HepG2 (cell line): ENCODE results near the gene FMNL2. TPM values are rescaled to one million over a fixed set of nuclear protein-coding genes. Genes with fewer than 3 reads are reported as not detected.

Experiments
- CAMTA2 ChIP-seq: sonication (generic); formaldehyde crosslinking; IDR thresholded peaks from 2 replicates; pipeline ENCODE4 v1.4.0; 2020; ENCODE audit warnings: mild to moderate bottlenecking, missing genetic modification reagents, borderline replicate concordance
- EHMT2 ChIP-seq: fragments of 200-600 bp; sonication (generic); IDR thresholded peaks from 2 replicates; pipeline ENCODE4 v1.7.0; 2017; ENCODE audit warnings: antibody characterized with exemption, low read depth, low read length, borderline replicate concordance
- EP300 ChIP-seq, 3 experiments: sonication (generic) in 1 of 3; formaldehyde crosslinking in 1 of 3; IDR thresholded peaks; 2 replicates each; pipeline versions ENCODE4 v1.5.1 to v1.6.1; 2011 to 2020; ENCODE audit warnings: low read depth in 2 of 3, low read length in 2 of 3, borderline replicate concordance in 1 of 3, improper control_type of control experiment in 1 of 3, mild to moderate bottlenecking in 1 of 3, missing genetic modification reagents in 1 of 3, moderate library complexity in 1 of 3
- FOXP4 ChIP-seq: sonication (generic); formaldehyde crosslinking; IDR thresholded peaks from 2 replicates; pipeline ENCODE4 v1.4.0; 2020; ENCODE audit warnings: missing genetic modification reagents
- NR2F2 ChIP-seq: IDR thresholded peaks from 2 replicates; pipeline ENCODE4 v1.6.1; 2012; ENCODE audit warnings: low read depth, inconsistent platforms, borderline replicate concordance
- POLR2AphosphoS5 ChIP-seq: IDR thresholded peaks from 2 replicates; pipeline ENCODE4 v1.6.1; 2012; ENCODE audit warnings: low read depth, low read length
- RNF219 ChIP-seq: sonication (generic); formaldehyde crosslinking; IDR thresholded peaks from 2 replicates; pipeline ENCODE4 v1.5.0; 2020; ENCODE audit warnings: mild to moderate bottlenecking, missing genetic modification reagents
- SPEN ChIP-seq: sonication (generic); formaldehyde crosslinking; IDR thresholded peaks from 2 replicates; pipeline ENCODE4 v1.5.1; 2020; ENCODE audit warnings: low read depth, mild to moderate bottlenecking, missing genetic modification reagents
- YEATS2 ChIP-seq: sonication (generic); formaldehyde crosslinking; IDR thresholded peaks from 2 replicates; pipeline ENCODE4 v1.4.0; 2020; ENCODE audit warnings: missing genetic modification reagents, borderline replicate concordance
- ZNF431 ChIP-seq: sonication (generic); formaldehyde crosslinking; IDR thresholded peaks from 2 replicates; pipeline ENCODE4 v1.9.0; 2022; ENCODE audit warnings: missing genetic modification reagents, low read depth, mild to moderate bottlenecking, borderline replicate concordance
- ZNF580 ChIP-seq: IDR thresholded peaks from 2 replicates; pipeline ENCODE4 v1.6.1; 2016; ENCODE audit warnings: low read depth, borderline replicate concordance
- ZNF607 ChIP-seq: sonication (generic); formaldehyde crosslinking; IDR thresholded peaks from 2 replicates; pipeline ENCODE4 v1.5.1; 2020; ENCODE audit warnings: missing genetic modification reagents, mild to moderate bottlenecking, borderline replicate concordance
- ZNF7 ChIP-seq: IDR thresholded peaks from 2 replicates; pipeline ENCODE4 v1.6.1; 2016; ENCODE audit warnings: missing biosample characterization, missing genetic modification reagents
- polyA plus RNA-seq, 8 experiments: library from polyadenylated mRNA; depleted of rRNA in 3 of 8; stranded (reverse) in 7 of 8; unstranded in 1 of 8; fragments of >200 nt; fragmentation: Illumina TruSeq in 4 of 8; extraction: Trizol in 4 of 8; gene quantifications; 2 replicates each; pipeline versions ENCODE4 v1.2.1 to v1.2.3, GENCODE V29; 2011 to 2016; ENCODE audit warnings: low read depth in 4 of 8, missing spikeins in 1 of 8, mixed read lengths in 1 of 8; ENCODE audit not compliant: insufficient read depth in 1 of 8
- total RNA-seq, 5 experiments: library from RNA; depleted of rRNA; stranded (reverse); fragments of >200 nt; fragmentation: Illumina TruSeq; extraction: Trizol; gene quantifications; 2 replicates each; pipeline ENCODE4 v1.2.3, GENCODE V29; 2016; ENCODE audit warnings: low read depth in 1 of 5
- TF ChIP-seq, protein P1 (sequence below): sonication (generic); formaldehyde crosslinking; IDR thresholded peaks from 2 replicates; pipeline ENCODE4 v1.5.0; 2020; ENCODE audit warnings: missing genetic modification reagents
- TF ChIP-seq, protein P2 (sequence below): sonication (generic); formaldehyde crosslinking; IDR thresholded peaks from 2 replicates; pipeline ENCODE4 v1.5.0; 2020; ENCODE audit warnings: missing genetic modification reagents
- TF ChIP-seq, protein P3 (sequence below): sonication (generic); formaldehyde crosslinking; IDR thresholded peaks from 2 replicates; pipeline ENCODE4 v1.4.0; 2020; ENCODE audit warnings: missing genetic modification reagents

FMNL2 gene
- total and polyA plus RNA-seq, 2 of the 13 experiments (the other 11 are each of a cell fraction or from before 2014, with no cell fraction given): 66.5 to 67.7 TPM

- TF ChIP-seq FOXP4: peak; percentile 93
- TF ChIP-seq, protein P1, sequence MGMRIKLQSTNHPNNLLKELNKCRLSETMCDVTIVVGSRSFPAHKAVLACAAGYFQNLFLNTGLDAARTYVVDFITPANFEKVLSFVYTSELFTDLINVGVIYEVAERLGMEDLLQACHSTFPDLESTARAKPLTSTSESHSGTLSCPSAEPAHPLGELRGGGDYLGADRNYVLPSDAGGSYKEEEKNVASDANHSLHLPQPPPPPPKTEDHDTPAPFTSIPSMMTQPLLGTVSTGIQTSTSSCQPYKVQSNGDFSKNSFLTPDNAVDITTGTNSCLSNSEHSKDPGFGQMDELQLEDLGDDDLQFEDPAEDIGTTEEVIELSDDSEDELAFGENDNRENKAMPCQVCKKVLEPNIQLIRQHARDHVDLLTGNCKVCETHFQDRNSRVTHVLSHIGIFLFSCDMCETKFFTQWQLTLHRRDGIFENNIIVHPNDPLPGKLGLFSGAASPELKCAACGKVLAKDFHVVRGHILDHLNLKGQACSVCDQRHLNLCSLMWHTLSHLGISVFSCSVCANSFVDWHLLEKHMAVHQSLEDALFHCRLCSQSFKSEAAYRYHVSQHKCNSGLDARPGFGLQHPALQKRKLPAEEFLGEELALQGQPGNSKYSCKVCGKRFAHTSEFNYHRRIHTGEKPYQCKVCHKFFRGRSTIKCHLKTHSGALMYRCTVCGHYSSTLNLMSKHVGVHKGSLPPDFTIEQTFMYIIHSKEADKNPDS (CRISPR knock-in tag): no peak
- TF ChIP-seq, protein P2, sequence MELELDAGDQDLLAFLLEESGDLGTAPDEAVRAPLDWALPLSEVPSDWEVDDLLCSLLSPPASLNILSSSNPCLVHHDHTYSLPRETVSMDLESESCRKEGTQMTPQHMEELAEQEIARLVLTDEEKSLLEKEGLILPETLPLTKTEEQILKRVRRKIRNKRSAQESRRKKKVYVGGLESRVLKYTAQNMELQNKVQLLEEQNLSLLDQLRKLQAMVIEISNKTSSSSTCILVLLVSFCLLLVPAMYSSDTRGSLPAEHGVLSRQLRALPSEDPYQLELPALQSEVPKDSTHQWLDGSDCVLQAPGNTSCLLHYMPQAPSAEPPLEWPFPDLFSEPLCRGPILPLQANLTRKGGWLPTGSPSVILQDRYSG (CRISPR knock-in tag): no peak
- TF ChIP-seq EP300 (IDR thresholded peaks at IDR 0.05; ENCODE audit: low read depth in 2 of 2, low read length in 2 of 2): peak; percentile 62 to 99; a peak in 2 of 4 replicates
- peak; percentile 99 for TF ChIP-seq EP300 (CRISPR knock-in tag; IDR thresholded peaks at IDR 0.05; ENCODE audit: borderline replicate concordance)
- peak; percentile 29; the same call in 1 of the 2 replicates for TF ChIP-seq ZNF607
- TF ChIP-seq POLR2AphosphoS5: peak; percentile 30; the same call in 1 of the 2 replicates
- no peak for TF ChIP-seq SPEN (CRISPR knock-in tag)
- peak; percentile 80; the same call in 1 of the 2 replicates for TF ChIP-seq NR2F2
- TF ChIP-seq ZNF580: peak; percentile 94; the same call in 1 of the 2 replicates
- no peak for TF ChIP-seq ZNF431 (CRISPR knock-in tag)
- no peak for TF ChIP-seq CAMTA2 (CRISPR knock-in tag)
- TF ChIP-seq ZNF7 (CRISPR knock-in tag): peak; percentile 47; the same call in 1 of the 2 replicates
- TF ChIP-seq, protein P3, sequence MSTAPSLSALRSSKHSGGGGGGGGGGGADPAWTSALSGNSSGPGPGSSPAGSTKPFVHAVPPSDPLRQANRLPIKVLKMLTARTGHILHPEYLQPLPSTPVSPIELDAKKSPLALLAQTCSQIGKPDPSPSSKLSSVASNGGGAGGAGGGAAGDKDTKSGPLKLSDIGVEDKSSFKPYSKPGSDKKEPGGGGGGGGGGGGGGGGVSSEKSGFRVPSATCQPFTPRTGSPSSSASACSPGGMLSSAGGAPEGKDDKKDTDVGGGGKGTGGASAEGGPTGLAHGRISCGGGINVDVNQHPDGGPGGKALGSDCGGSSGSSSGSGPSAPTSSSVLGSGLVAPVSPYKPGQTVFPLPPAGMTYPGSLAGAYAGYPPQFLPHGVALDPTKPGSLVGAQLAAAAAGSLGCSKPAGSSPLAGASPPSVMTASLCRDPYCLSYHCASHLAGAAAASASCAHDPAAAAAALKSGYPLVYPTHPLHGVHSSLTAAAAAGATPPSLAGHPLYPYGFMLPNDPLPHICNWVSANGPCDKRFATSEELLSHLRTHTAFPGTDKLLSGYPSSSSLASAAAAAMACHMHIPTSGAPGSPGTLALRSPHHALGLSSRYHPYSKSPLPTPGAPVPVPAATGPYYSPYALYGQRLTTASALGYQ (CRISPR knock-in tag): peak; percentile 97; the same call in 1 of the 2 replicates
- peak; percentile 54; the same call in 1 of the 2 replicates for TF ChIP-seq YEATS2 (CRISPR knock-in tag)
- no peak for TF ChIP-seq RNF219
- TF ChIP-seq EHMT2: peak; percentile 75; the same call in 1 of the 2 replicates
Observed at GRCh38 chr2:152485954-152486736, 151.2 kb downstream of the FMNL2 start (continued).
